ENCODE data around the gene ISCA2. TPM values are rescaled to one million over a fixed set of nuclear protein-coding genes. Genes with fewer than 3 reads are reported as not detected.

ISCA2 gene
- total and polyA plus RNA-seq, 2 donors (not counting 1 experiment from before 2014, with no cell fraction given) = 14.1 to 28.3 TPM

- no peak for DNase-seq
Observed at GRCh38 chr14:74472601-74473000, 21.0 kb upstream of the ISCA2 start.

GRCh38 chr14:74474376-74474775 lies 19.2 kb upstream of the ISCA2 start:
- H3K27me3 Mint-ChIP-seq = no peaks in the 10 kb centered on the region
- H3K9me3 ChIP-seq (ENCODE audit: control extremely low read depth in 1 of 3, control insufficient read depth in 2 of 3, insufficient read depth in 1 of 3, low read length in 2 of 3) = no peaks in the 10 kb centered on the region
- no peak overlapping the region for H3K27ac Mint-ChIP-seq
- TF ChIP-seq, protein P1, sequence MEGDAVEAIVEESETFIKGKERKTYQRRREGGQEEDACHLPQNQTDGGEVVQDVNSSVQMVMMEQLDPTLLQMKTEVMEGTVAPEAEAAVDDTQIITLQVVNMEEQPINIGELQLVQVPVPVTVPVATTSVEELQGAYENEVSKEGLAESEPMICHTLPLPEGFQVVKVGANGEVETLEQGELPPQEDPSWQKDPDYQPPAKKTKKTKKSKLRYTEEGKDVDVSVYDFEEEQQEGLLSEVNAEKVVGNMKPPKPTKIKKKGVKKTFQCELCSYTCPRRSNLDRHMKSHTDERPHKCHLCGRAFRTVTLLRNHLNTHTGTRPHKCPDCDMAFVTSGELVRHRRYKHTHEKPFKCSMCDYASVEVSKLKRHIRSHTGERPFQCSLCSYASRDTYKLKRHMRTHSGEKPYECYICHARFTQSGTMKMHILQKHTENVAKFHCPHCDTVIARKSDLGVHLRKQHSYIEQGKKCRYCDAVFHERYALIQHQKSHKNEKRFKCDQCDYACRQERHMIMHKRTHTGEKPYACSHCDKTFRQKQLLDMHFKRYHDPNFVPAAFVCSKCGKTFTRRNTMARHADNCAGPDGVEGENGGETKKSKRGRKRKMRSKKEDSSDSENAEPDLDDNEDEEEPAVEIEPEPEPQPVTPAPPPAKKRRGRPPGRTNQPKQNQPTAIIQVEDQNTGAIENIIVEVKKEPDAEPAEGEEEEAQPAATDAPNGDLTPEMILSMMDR (IDR thresholded peaks at IDR 0.05) = no peak
- TF ChIP-seq EZH2 (IDR thresholded peaks at IDR 0.05; ENCODE audit: borderline replicate concordance, insufficient read depth, low read depth, low read length, poor library complexity, severe bottlenecking) = no peak
- no peak overlapping the region for H3K4me3 ChIP-seq (ENCODE audit: control extremely low read depth in 1 of 5, extremely low read depth in 1 of 5, insufficient read depth in 1 of 5, low read depth in 2 of 5, low read length in 4 of 5)
- H3K9me3 Mint-ChIP-seq (ENCODE audit: insufficient read depth) = no peaks in the 10 kb centered on the region
- H2AFZ ChIP-seq (ENCODE audit: insufficient read depth, low read depth, low read length, poor library complexity, severe bottlenecking) = no peak overlapping the region
- intact Hi-C loops (cut with micrococcal nuclease) = no loop called here
- no CpG with 5 or more reads among the region's 2 CpGs for WGBS (ENCODE audit: insufficient coverage)
- ChIA-PET POLR2A (no interaction called here), CTCF (interaction anchor here (0.9 kb wide), 1 partner anchor 17 kb away, joined by 3 read pairs; no protein-coding TSS in a partner anchor)
- no peak for DNase-seq
- H3K9ac ChIP-seq (ENCODE audit: low read length) = no peak overlapping the region
- H4K20me1 ChIP-seq (ENCODE audit: control insufficient read depth, insufficient read depth, low read length, poor library complexity, severe bottlenecking) = no peaks in the 10 kb centered on the region
- no peaks in the 10 kb centered on the region for H3K79me2 ChIP-seq (ENCODE audit: control insufficient read depth, insufficient read depth, low read length)
- H3K4me1 Mint-ChIP-seq = no peaks in the 10 kb centered on the region
- no peak overlapping the region for H3K4me3 Mint-ChIP-seq
- no peaks in the 10 kb centered on the region for H3K27me3 ChIP-seq (replicated peaks in 1 of 4; ENCODE audit: control extremely low read depth in 1 of 4, control insufficient read depth in 3 of 4, insufficient read depth in 4 of 4, low read length in 3 of 4)
- no peak overlapping the region for H3K4me2 ChIP-seq (replicated peaks; ENCODE audit: low read depth, low read length, poor library complexity, severe bottlenecking)
- no peak overlapping the region for H3K27ac ChIP-seq (ENCODE audit: low read length in 2 of 2)
- H3K4me1 ChIP-seq (ENCODE audit: control insufficient read depth in 2 of 2, insufficient read depth in 2 of 2, low read length in 2 of 2) = no peaks in the 10 kb centered on the region
- H3K36me3 ChIP-seq (replicated peaks in 1 of 2; ENCODE audit: control extremely low read depth in 1 of 2, control insufficient read depth in 1 of 2, extremely low read depth in 1 of 2, insufficient read depth in 2 of 2, low read length in 1 of 2) = peaks cover 0 to 25% of the 10 kb centered on the region in 2 experiments
- no peak for ATAC-seq (ENCODE audit: low read depth)

More at GRCh38 chr14:74472601-74473000, 21.0 kb upstream of the ISCA2 start:
- Histone ChIP-seq H3K36me3 (replicated peaks in 1 of 2; ENCODE audit: control extremely low read depth in 1 of 2, control insufficient read depth in 1 of 2, extremely low read depth in 1 of 2, insufficient read depth in 2 of 2, low read length in 1 of 2) (peaks cover 0 to 18% of the 10 kb centered on the region in 2 experiments), H3K4me3 (ENCODE audit: control extremely low read depth in 1 of 5, extremely low read depth in 1 of 5, insufficient read depth in 1 of 5, low read depth in 2 of 5, low read length in 4 of 5) (no peak overlapping the region), H3K27me3 (replicated peaks in 1 of 4; ENCODE audit: control extremely low read depth in 1 of 4, control insufficient read depth in 3 of 4, insufficient read depth in 4 of 4, low read length in 3 of 4) (no peaks in the 10 kb centered on the region), H2AFZ (ENCODE audit: insufficient read depth, low read depth, low read length, poor library complexity, severe bottlenecking) (no peak overlapping the region), H3K79me2 (ENCODE audit: control insufficient read depth, insufficient read depth, low read length) (no peaks in the 10 kb centered on the region), H3K9ac (ENCODE audit: low read length) (no peak overlapping the region), H4K20me1 (ENCODE audit: control insufficient read depth, insufficient read depth, low read length, poor library complexity, severe bottlenecking) (no peaks in the 10 kb centered on the region), H3K9me3 (ENCODE audit: control extremely low read depth in 1 of 3, control insufficient read depth in 2 of 3, insufficient read depth in 1 of 3, low read length in 2 of 3) (no peaks in the 10 kb centered on the region), H3K4me1 (ENCODE audit: control insufficient read depth in 2 of 2, insufficient read depth in 2 of 2, low read length in 2 of 2) (no peaks in the 10 kb centered on the region), H3K27ac (ENCODE audit: low read length in 2 of 2) (no peak overlapping the region), H3K4me2 (replicated peaks; ENCODE audit: low read depth, low read length, poor library complexity, severe bottlenecking) (no peak overlapping the region)
- no peaks in the 10 kb centered on the region for H3K9me3 Mint-ChIP-seq (ENCODE audit: insufficient read depth)
- CTCF ChIA-PET = no interaction called here
- no peak for ATAC-seq (ENCODE audit: low read depth)
- H3K4me3 Mint-ChIP-seq = no peak overlapping the region
- intact Hi-C loops (cut with micrococcal nuclease) = no loop called here
- TF ChIP-seq, protein P1 (IDR thresholded peaks at IDR 0.05) = no peak
- no peak for TF ChIP-seq EZH2 (IDR thresholded peaks at IDR 0.05; ENCODE audit: borderline replicate concordance, insufficient read depth, low read depth, low read length, poor library complexity, severe bottlenecking)
- POLR2A ChIA-PET = no interaction called here
- H3K27ac Mint-ChIP-seq = no peak overlapping the region
- WGBS (ENCODE audit: insufficient coverage) = 100% methylated on average over 1 of the region's 2 CpGs
- H3K27me3 Mint-ChIP-seq = no peaks in the 10 kb centered on the region
- H3K4me1 Mint-ChIP-seq = no peaks in the 10 kb centered on the region
